ENCODE measurements around the gene CELF5.

The CELF5 gene

DNA sequence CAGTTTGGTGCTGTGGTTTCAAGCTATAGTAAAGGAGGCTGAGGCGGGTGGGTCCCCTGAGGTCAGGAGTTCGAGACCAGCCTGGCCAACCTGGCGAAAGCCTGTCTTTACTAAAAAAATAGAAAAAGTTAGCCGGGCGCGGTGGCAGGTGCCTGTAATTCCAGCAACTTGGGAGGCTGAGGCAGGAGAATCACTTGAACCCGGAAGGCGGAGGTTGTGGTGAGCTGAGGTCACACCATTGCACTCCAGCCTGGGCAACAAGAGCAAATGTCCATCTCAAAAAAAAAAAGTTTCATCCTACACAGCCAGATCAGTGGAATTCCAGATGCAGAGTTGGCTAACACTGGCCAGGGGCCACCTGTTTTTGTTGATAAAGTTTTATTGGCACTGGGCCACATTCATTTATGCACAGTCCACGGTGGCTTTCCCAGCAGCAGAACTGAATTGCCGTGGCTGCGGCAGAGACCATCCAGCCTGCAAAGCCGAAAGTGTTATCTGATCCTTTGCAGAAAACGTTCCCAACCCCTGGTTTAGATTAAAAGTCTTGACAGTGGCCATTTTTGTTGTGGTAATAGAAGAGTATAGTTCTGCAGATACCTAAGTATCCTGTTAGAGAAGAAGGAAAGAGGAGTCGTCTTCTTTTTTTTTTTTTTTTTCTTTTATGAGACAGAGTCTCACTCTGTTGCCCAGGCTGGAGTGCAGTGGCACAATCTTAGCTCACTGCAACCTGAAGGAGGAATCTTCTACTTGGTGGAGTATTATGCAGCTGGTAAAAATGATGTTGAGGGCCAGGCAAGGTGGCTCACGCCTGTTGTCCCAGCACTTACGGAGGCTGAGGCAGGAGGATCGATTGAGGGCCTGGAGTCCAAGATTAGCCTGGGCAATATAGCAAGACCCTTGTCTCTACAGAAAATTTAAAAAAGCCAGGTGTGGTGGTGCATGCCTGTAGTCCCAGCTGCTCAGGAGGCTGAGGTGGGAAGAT is 30.1 kb upstream of the CELF5 start:
- peak; percentile 27; the same call in 1 of the 2 replicates for TF ChIP-seq NFIC (IDR thresholded peaks at IDR 0.05)
- TF ChIP-seq ZBTB7A (IDR thresholded peaks at IDR 0.05; ENCODE audit: low read depth) = no peak
- TF ChIP-seq CEBPB (IDR thresholded peaks at IDR 0.05) = no peak

- no peak for TF ChIP-seq EGR1 (IDR thresholded peaks at IDR 0.05)
- TF ChIP-seq, protein P1, sequence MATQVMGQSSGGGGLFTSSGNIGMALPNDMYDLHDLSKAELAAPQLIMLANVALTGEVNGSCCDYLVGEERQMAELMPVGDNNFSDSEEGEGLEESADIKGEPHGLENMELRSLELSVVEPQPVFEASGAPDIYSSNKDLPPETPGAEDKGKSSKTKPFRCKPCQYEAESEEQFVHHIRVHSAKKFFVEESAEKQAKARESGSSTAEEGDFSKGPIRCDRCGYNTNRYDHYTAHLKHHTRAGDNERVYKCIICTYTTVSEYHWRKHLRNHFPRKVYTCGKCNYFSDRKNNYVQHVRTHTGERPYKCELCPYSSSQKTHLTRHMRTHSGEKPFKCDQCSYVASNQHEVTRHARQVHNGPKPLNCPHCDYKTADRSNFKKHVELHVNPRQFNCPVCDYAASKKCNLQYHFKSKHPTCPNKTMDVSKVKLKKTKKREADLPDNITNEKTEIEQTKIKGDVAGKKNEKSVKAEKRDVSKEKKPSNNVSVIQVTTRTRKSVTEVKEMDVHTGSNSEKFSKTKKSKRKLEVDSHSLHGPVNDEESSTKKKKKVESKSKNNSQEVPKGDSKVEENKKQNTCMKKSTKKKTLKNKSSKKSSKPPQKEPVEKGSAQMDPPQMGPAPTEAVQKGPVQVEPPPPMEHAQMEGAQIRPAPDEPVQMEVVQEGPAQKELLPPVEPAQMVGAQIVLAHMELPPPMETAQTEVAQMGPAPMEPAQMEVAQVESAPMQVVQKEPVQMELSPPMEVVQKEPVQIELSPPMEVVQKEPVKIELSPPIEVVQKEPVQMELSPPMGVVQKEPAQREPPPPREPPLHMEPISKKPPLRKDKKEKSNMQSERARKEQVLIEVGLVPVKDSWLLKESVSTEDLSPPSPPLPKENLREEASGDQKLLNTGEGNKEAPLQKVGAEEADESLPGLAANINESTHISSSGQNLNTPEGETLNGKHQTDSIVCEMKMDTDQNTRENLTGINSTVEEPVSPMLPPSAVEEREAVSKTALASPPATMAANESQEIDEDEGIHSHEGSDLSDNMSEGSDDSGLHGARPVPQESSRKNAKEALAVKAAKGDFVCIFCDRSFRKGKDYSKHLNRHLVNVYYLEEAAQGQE (IDR thresholded peaks at IDR 0.05; ENCODE audit: low read depth) = no peak
- no peak for TF ChIP-seq TEAD4 (IDR thresholded peaks at IDR 0.05)
- no peak for TF ChIP-seq EP300 (IDR thresholded peaks at IDR 0.05; ENCODE audit: borderline replicate concordance)
- no peak for TF ChIP-seq USF1 (IDR thresholded peaks at IDR 0.05)
- TF ChIP-seq FOXM1 (IDR thresholded peaks at IDR 0.05; ENCODE audit: borderline replicate concordance, low read depth) = no peak
- no peak for TF ChIP-seq NFIC (IDR thresholded peaks at IDR 0.05)
Measured at GRCh38 chr19:3196064-3196932, 28.2 kb upstream of the CELF5 start.

- TF ChIP-seq EGR1 (IDR thresholded peaks at IDR 0.05) = no peak
- TF ChIP-seq CREB1 (IDR thresholded peaks at IDR 0.05; ENCODE audit: low read depth) = no peak
- no peak for TF ChIP-seq EP300 (IDR thresholded peaks at IDR 0.05; ENCODE audit: borderline replicate concordance)
- no peak for TF ChIP-seq MAX (IDR thresholded peaks at IDR 0.05)
- TF ChIP-seq RAD21 (IDR thresholded peaks at IDR 0.05; ENCODE audit: low read depth) = no peak
- TF ChIP-seq FOXM1 (IDR thresholded peaks at IDR 0.05; ENCODE audit: borderline replicate concordance, low read depth) = no peak
- TF ChIP-seq TAF1 (IDR thresholded peaks at IDR 0.05; ENCODE audit: low read depth) = no peak
- TF ChIP-seq, protein P1 (IDR thresholded peaks at IDR 0.05; ENCODE audit: low read depth) = no peak
- no peak for TF ChIP-seq NFIC (IDR thresholded peaks at IDR 0.05)
- no peak for TF ChIP-seq TEAD4 (IDR thresholded peaks at IDR 0.05)
- TF ChIP-seq ZBTB7A (IDR thresholded peaks at IDR 0.05; ENCODE audit: low read depth) = no peak
- no peak for TF ChIP-seq USF1 (IDR thresholded peaks at IDR 0.05)
- TF ChIP-seq YY1 (IDR thresholded peaks at IDR 0.05; ENCODE audit: low read depth) = no peak
- no peak for TF ChIP-seq CEBPB (IDR thresholded peaks at IDR 0.05)
Measured at GRCh38 chr19:3196933-3197205, 27.6 kb upstream of the CELF5 start.

GRCh38 chr19:3198901-3199700 is 25.4 kb upstream of the CELF5 start:
- TF ChIP-seq YY1 (IDR thresholded peaks at IDR 0.05; ENCODE audit: low read depth) (no peak), FOXM1 (IDR thresholded peaks at IDR 0.05; ENCODE audit: borderline replicate concordance, low read depth) (no peak), TCF12 (IDR thresholded peaks at IDR 0.05; ENCODE audit: low read depth) (no peak), CEBPB (IDR thresholded peaks at IDR 0.05) (no peak)
- TF ChIP-seq, protein P1 (IDR thresholded peaks at IDR 0.05; ENCODE audit: low read depth) = no peak

All from Ishikawa (cell line).